Measurements from ENCODE around the gene LRRC10.

- TF ChIP-seq EZH2 (IDR thresholded peaks at IDR 0.05) = no peak
- TF ChIP-seq POLR2AphosphoS5 (IDR thresholded peaks at IDR 0.05; ENCODE audit: borderline replicate concordance, low read depth, low read length) = no peak
- no peak for TF ChIP-seq FOXP2 (optimal IDR thresholded peaks at IDR 0.05; ENCODE audit: control extremely low read depth, extremely low read length, insufficient read depth)
Observed at GRCh38 chr12:69595689-69596088, 15.0 kb downstream of the LRRC10 start.
